DND-41 (cell line): ENCODE results near the gene LCN2.

Experiments
- EZH2 ChIP-seq: IDR thresholded peaks from 3 replicates; pipeline ENCODE4 v1.6.1; 2012; ENCODE audit warnings: borderline replicate concordance, low read depth, mild to moderate bottlenecking, moderate library complexity, low read length, inconsistent platforms; ENCODE audit not compliant: severe bottlenecking
- TF ChIP-seq, protein P1 (sequence below): IDR thresholded peaks from 2 replicates; pipeline ENCODE4 v1.5.1; 2012; ENCODE audit warnings: borderline replicate concordance, low read length, moderate library complexity, mild to moderate bottlenecking; ENCODE audit not compliant: poor library complexity, severe bottlenecking; ENCODE audit errors: extremely low read depth

DNA sequence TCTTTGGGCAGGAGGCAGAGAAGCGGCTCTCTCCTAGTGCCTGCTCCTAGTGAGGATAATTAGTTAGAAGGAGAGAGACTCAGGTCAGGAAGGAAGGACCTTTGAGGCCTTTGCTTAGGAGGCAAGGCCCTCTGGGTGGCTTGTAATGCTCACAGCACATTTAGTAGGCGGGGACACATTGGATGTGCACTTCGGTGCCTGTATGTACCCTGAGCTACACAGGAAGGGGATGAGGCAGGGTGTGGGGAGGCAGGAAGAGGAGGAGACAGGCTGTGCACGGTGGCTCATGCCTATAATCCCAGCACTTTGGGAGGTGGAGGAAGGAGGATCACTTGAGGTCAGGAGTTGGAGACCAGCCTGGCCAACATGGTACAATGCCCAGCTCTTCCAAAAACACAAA, 7.2 kb upstream of the LCN2 start:
- TF ChIP-seq EZH2 = no peak
- TF ChIP-seq, protein P1, sequence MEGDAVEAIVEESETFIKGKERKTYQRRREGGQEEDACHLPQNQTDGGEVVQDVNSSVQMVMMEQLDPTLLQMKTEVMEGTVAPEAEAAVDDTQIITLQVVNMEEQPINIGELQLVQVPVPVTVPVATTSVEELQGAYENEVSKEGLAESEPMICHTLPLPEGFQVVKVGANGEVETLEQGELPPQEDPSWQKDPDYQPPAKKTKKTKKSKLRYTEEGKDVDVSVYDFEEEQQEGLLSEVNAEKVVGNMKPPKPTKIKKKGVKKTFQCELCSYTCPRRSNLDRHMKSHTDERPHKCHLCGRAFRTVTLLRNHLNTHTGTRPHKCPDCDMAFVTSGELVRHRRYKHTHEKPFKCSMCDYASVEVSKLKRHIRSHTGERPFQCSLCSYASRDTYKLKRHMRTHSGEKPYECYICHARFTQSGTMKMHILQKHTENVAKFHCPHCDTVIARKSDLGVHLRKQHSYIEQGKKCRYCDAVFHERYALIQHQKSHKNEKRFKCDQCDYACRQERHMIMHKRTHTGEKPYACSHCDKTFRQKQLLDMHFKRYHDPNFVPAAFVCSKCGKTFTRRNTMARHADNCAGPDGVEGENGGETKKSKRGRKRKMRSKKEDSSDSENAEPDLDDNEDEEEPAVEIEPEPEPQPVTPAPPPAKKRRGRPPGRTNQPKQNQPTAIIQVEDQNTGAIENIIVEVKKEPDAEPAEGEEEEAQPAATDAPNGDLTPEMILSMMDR = no peak
